Prostate gland (tissue), 2 donors: Measurements from ENCODE around the gene NPR3. TPM values are rescaled to one million over a fixed set of nuclear protein-coding genes. Genes with fewer than 3 reads are reported as not detected.

Source experiments
- DNase-seq: peaks from one replicate; pipeline ENCODE4 v3.0.0-alpha.2; 2019; ENCODE audit warnings: low spot score
- H3K27ac ChIP-seq, 2 donors: fragments of 200-600 bp; sonication (generic); 2 replicates each; pipeline ENCODE4 v1.5.1; 2017 to 2019
- H3K27me3 ChIP-seq: fragments of 200-600 bp; sonication (generic); replicated peaks from 2 replicates; pipeline ENCODE4 v1.5.1; 2019; ENCODE audit not compliant: insufficient read depth
- H3K36me3 ChIP-seq, 2 donors: fragments of 200-600 bp; sonication (generic); 1 replicate in 1 of 2; 2 replicates in 1 of 2; pipeline versions ENCODE4 v1.5.1 to v1.8.1; 2017 to 2019
- H3K4me1 ChIP-seq: fragments of 200-600 bp; sonication (generic); replicated peaks from 2 replicates; pipeline ENCODE4 v1.5.1; 2019
- H3K4me3 ChIP-seq, 2 donors: fragments of 200-600 bp; sonication (generic); 2 replicates each; pipeline ENCODE4 v1.5.1; 2017 to 2019
- H3K9me3 ChIP-seq: fragments of 200-600 bp; sonication (generic); 2 replicates; pipeline ENCODE4 v1.5.1; 2017
- CTCF ChIP-seq, 4 experiments: fragments of 200-600 bp in 2 of 4; fragments of 450-650 bp in 2 of 4; sonication (generic) in 2 of 4; IDR thresholded peaks; 1 replicate in 3 of 4; 2 replicates in 1 of 4; pipeline ENCODE4 v1.5.1; 2016 to 2019; ENCODE audit warnings: antibody characterized with exemption in 4 of 4, mild to moderate bottlenecking in 2 of 4, moderate library complexity in 2 of 4
- POLR2A ChIP-seq: fragments of 450-650 bp; IDR thresholded peaks from one replicate; pipeline ENCODE4 v1.6.1; 2016; ENCODE audit warnings: antibody characterized with exemption, mild to moderate bottlenecking
- POLR2AphosphoS5 ChIP-seq: sonication (generic); formaldehyde crosslinking; IDR thresholded peaks from one replicate; pipeline ENCODE4 v1.6.1; 2017; ENCODE audit warnings: antibody characterized with exemption
- WGBS: methylation state at CpG from one replicate; pipeline ENCODE4 v1.1.5; 2018; 5-methylcytosine and 5-hydroxymethylcytosine counted together
- intact Hi-C: fragments of 100-400 bp; cut with DNase I; formaldehyde crosslinking; loops from one replicate; pipeline ENCODE4 v1.14.2; 2022
- total RNA-seq, 2 donors: library from RNA; depleted of rRNA; stranded (reverse); fragments of >200 nt; gene quantifications; one replicate each; pipeline ENCODE4 v1.1.0, GENCODE V29; 2016

Gene NPR3
- total RNA-seq, 2 donors from 2014 or later: 4.3 to 23.9 TPM

DNA sequence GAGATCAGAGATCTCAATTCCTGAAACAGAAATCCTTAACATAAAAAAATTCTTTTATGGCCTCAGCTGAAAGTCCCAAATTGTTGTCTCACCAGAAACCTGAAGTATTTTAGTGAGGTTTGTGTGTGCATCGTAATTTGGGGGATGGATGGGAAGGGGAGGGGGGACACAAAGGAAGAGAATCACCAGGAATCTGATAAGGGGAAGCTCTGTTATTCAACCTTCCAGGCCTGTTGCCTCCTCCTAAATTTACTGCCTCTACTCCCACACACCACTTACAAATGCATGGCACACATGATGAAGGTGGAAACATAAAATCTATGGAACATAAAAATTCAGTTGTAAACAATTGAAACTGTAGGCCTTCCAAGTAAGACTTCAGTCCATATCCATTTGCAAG lies 97.7 kb downstream of the NPR3 start:
- TF ChIP-seq POLR2A: no peak
- no peak for TF ChIP-seq CTCF (IDR thresholded peaks at IDR 0.05)
- TF ChIP-seq POLR2AphosphoS5: no peak
- Histone ChIP-seq H3K27me3 (no peaks in the 10 kb centered on the region), H3K4me3 (no peak overlapping the region), H3K27ac (no peak overlapping the region), H3K4me1 (no peaks in the 10 kb centered on the region), H3K9me3 (no peaks in the 10 kb centered on the region), H3K36me3 (no peaks in the 10 kb centered on the region)
- WGBS: 32% methylated on average over 1 of the region's 1 CpG
- intact Hi-C loops: no loop called here
- DNase-seq: no peak

DNA sequence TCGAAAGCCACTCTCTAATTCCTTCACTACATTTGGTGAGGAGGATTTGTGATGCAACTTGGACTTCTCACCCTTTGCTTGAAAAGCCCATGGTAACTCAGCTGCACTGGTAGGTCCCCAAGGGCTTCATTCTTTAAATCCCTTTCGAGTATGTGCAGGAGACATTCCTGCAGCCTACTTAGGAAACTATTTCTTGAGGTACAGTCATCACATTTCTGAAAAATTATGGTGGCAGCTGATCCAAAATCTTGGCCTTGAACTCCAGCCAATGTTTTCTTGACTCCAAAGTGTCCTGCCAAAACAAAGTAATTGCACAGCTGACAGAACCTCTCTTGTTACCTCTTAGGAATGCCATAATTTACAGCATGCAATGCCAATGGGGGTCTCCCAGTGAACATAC lies 99.7 kb downstream of the NPR3 start:
- H3K4me3 ChIP-seq: no peak overlapping the region
- no peaks in the 10 kb centered on the region for H3K4me1 ChIP-seq
- TF ChIP-seq POLR2A (no peak), CTCF (IDR thresholded peaks at IDR 0.05) (no peak), POLR2AphosphoS5 (peak; percentile 57)
- H3K36me3 ChIP-seq: no peaks in the 10 kb centered on the region
- DNase-seq: peak; percentile 8
- intact Hi-C loops: no loop called here
- no peak overlapping the region for H3K27ac ChIP-seq
- WGBS: 57% methylated on average over 2 of the region's 2 CpGs
- no peaks in the 10 kb centered on the region for H3K27me3 ChIP-seq
- no peaks in the 10 kb centered on the region for H3K9me3 ChIP-seq

GRCh38 chr5:32812399-32812798 lies 101.3 kb downstream of the NPR3 start:
- H3K4me3 ChIP-seq: no peak overlapping the region
- DNase-seq: no peak
- intact Hi-C loops: no loop called here
- H3K27me3 ChIP-seq: no peaks in the 10 kb centered on the region
- no peaks in the 10 kb centered on the region for H3K4me1 ChIP-seq
- TF ChIP-seq POLR2A (no peak), CTCF (IDR thresholded peaks at IDR 0.05) (no peak), POLR2AphosphoS5 (no peak)
- no peak overlapping the region for H3K27ac ChIP-seq
- H3K9me3 ChIP-seq: no peaks in the 10 kb centered on the region
- 93% methylated on average over 5 of the region's 5 CpGs for WGBS
- H3K36me3 ChIP-seq: no peaks in the 10 kb centered on the region

DNA sequence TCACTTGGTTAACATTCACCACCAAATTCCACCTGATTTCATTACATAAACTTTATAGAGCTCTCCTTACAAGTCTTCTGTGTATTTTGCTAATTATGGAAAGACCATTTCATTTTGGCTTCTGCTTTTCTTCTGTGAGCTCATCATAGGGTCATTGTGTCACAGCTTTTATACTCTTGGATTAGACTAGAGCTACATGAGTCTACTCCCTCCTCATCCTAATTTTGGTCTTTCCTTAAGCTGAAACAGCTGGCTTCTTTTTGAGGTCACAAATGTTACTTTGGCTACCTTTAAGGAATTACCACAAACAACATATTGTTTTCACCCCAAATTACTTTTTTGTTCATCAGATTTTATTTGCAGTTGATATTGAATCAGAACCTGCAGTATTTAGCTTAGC lies 103.0 kb downstream of the NPR3 start:
- Histone ChIP-seq H3K27ac (no peak overlapping the region), H3K9me3 (no peaks in the 10 kb centered on the region), H3K4me3 (no peak overlapping the region), H3K36me3 (no peaks in the 10 kb centered on the region), H3K4me1 (no peaks in the 10 kb centered on the region), H3K27me3 (no peaks in the 10 kb centered on the region)
- TF ChIP-seq CTCF (IDR thresholded peaks at IDR 0.05) (no peak), POLR2A (no peak), POLR2AphosphoS5 (no peak)
- no peak for DNase-seq
- intact Hi-C loops: no loop called here

DNA sequence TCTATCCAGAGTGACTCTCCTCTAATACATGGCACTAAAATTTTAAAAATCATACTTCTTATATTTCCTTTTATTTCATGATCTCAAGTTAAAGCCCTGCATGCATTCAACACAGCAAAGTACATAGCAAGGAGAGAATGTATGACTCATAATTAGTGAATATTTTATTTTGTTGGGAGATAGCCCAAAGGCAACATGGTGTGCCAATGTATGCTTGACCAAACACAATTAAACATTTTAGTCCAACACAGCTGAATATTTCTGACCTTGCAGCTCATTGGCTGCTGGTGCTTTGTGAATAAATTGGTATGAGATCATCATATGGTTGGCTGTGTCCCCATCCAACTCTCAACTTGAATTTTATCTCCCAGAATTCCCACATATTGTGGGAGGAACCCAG lies 103.5 kb downstream of the NPR3 start:
- H3K4me1 ChIP-seq: no peaks in the 10 kb centered on the region
- H3K36me3 ChIP-seq: no peaks in the 10 kb centered on the region
- H3K27me3 ChIP-seq: no peaks in the 10 kb centered on the region
- no peaks in the 10 kb centered on the region for H3K9me3 ChIP-seq
- DNase-seq: peak; percentile 27
- H3K4me3 ChIP-seq: no peak overlapping the region
- TF ChIP-seq POLR2A: no peak
- peak; percentile 64 for TF ChIP-seq POLR2AphosphoS5
- TF ChIP-seq CTCF (IDR thresholded peaks at IDR 0.05): no peak
- H3K27ac ChIP-seq: no peak overlapping the region
- intact Hi-C loops: no loop called here
